ENCODE data around the gene ADGRB2.

The ADGRB2 gene

DNA sequence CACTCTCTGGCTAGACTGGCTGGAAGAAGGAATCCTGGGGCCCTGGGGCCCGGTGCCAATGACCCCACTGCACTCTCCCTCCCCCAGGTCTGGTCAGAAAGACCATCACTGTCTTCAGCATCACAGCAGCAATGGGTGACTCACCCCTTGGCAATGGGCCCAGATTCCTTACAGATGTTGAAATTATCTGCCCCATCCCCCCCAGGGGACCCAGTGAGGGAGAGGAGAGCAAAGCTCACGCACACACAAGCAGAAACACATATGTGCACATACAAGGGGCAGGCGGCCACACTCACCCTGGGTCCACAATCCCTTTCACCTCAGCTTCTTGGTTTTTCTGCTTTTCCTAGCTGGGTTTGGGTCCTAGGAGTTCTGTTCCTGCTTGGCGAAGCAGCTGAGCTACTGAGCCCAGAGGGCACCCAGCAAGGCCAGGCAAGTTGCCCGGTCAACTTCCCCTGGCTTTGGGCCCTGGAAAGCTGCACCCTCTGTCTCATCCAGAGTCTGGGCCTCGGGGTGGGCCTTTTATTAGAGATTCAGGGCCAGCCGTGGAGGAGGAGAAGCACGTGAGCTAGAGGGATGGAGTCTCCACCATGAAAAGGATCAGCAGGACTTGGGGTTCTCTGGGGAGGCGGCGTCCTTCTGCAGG lies 62.9 kb downstream of the ADGRB2 start:
- TF ChIP-seq GATA1 (IDR thresholded peaks at IDR 0.05; ENCODE audit: low read depth, low read length) (no peak), POLR2A (IDR thresholded peaks at IDR 0.05; ENCODE audit: low read length) (no peak)
- peak; percentile 18 to 60 for DNase-seq

GRCh38 chr1:31700468-31701090 lies 63.6 kb downstream of the ADGRB2 start:
- DNase-seq = no peak
- TF ChIP-seq GATA1 (IDR thresholded peaks at IDR 0.05; ENCODE audit: low read depth, low read length) = no peak
- no peak for TF ChIP-seq POLR2A (IDR thresholded peaks at IDR 0.05; ENCODE audit: low read length)

DNA sequence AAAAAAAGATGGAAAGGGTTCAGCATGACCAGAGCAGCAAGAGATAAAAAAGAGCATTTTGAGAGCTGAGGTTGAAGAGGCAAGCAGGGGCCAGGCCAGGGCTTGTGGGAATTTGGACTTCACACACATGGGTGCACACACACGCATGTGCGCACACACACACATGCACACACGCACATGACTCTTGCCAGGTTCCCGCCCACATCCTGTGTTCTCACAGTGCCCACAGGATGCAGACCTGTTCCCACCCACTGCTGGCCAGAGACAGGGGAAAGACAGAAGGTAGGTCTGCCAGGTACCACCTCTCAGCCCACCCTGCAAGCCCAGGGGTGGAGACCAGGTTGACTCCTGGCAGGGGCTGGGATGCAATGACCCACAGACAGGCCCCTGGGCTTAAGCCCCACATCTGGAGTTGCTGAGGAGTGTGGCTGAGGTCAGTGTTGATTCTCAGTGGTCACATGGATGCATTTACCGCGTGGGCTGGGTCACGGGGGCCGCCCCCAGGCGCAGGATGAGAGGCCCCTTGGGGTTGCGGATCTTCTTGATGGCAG lies 64.7 kb downstream of the ADGRB2 start:
- DNase-seq = no peak
- TF ChIP-seq GATA1 (IDR thresholded peaks at IDR 0.05; ENCODE audit: low read depth, low read length) (no peak), POLR2A (IDR thresholded peaks at IDR 0.05; ENCODE audit: low read length) (no peak)

- TF ChIP-seq GATA1 (IDR thresholded peaks at IDR 0.05; ENCODE audit: low read depth, low read length) = no peak
- TF ChIP-seq POLR2A (IDR thresholded peaks at IDR 0.05; ENCODE audit: low read length) = no peak
- DNase-seq = no peak
Observed at GRCh38 chr1:31697369-31697984, 66.7 kb downstream of the ADGRB2 start.

- TF ChIP-seq POLR2A (IDR thresholded peaks at IDR 0.05; ENCODE audit: low read length) (no peak), GATA1 (IDR thresholded peaks at IDR 0.05; ENCODE audit: low read depth, low read length) (no peak)
- no peak for DNase-seq
Observed at GRCh38 chr1:31696242-31696641, 67.9 kb downstream of the ADGRB2 start.

DNA sequence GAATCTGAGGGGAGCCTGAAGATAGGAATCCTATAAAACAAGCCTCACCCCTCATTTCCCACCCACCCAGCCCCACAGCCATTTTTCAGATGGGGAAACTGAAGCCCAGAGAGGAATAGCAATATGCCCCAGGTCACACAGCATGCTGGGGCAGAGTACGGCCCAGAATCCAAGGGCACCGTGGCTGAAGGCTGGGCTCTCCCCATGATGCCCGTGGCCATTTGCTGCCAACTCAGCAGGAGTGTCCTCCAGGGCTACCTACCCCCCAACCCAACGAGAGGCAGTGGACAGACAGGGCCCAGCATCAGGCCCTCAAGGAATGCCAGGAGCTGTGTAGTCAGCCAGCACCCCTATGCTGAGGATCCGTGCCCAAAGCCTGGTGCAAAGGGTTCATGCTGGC lies 68.8 kb downstream of the ADGRB2 start:
- no peak for DNase-seq
- TF ChIP-seq GATA1 (IDR thresholded peaks at IDR 0.05; ENCODE audit: low read depth, low read length) (no peak), POLR2A (IDR thresholded peaks at IDR 0.05; ENCODE audit: low read length) (no peak)

DNA sequence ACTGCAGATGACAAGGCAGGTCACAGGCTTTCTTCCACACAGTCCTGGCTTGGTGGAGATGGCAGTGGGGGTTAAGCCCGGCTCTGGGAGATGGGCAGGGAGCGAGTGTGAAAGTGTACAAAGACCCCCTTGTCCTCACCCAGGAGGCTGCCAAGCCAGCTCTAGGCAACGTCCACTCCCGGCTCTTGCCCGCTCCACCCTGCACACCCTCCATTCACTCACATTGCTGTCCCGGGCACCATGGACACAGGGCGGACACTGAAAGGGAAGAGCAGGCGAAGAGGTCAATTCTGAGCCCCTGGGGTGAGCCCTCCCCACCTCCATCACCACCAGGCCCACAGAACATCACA lies 69.2 kb downstream of the ADGRB2 start:
- no peak for TF ChIP-seq GATA1 (IDR thresholded peaks at IDR 0.05; ENCODE audit: low read depth, low read length)
- no peak for TF ChIP-seq POLR2A (IDR thresholded peaks at IDR 0.05; ENCODE audit: low read length)
- no peak for DNase-seq

- no peak for DNase-seq
- TF ChIP-seq POLR2A (IDR thresholded peaks at IDR 0.05; ENCODE audit: low read length) (no peak), GATA1 (IDR thresholded peaks at IDR 0.05; ENCODE audit: low read depth, low read length) (no peak)
Observed at GRCh38 chr1:31694069-31694963, 69.8 kb downstream of the ADGRB2 start.

GRCh38 chr1:31693231-31693630 lies 70.9 kb downstream of the ADGRB2 start:
- TF ChIP-seq GATA1 (IDR thresholded peaks at IDR 0.05; ENCODE audit: low read depth, low read length) (no peak), POLR2A (IDR thresholded peaks at IDR 0.05; ENCODE audit: low read length) (no peak)
- no peak for DNase-seq

DNA sequence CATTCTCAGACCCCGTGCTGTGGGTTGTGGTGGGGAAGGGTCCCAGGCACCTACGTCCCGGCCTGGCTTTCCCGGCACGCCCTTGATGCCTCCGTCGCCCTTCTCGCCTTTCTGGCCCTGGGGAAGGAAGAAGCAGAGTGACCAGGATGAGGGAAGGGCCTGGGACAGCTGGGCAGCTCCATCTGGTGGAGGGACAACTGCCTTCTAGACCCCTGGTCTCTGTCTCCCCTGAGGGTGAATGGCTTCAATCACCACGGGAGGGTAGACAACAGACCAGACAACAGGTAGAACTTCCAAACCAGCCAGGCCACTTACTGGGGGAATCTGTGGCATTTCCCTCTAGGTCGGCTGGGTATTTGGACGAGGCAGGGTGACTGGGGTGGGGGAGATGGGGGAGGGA lies 72.2 kb downstream of the ADGRB2 start:
- TF ChIP-seq GATA1 (IDR thresholded peaks at IDR 0.05; ENCODE audit: low read depth, low read length) (no peak), POLR2A (IDR thresholded peaks at IDR 0.05; ENCODE audit: low read length) (no peak)
- DNase-seq = no peak

- no peak for DNase-seq
- TF ChIP-seq POLR2A (IDR thresholded peaks at IDR 0.05; ENCODE audit: low read length) = no peak
- no peak for TF ChIP-seq GATA1 (IDR thresholded peaks at IDR 0.05; ENCODE audit: low read depth, low read length)
Observed at GRCh38 chr1:31691446-31691845, 72.7 kb downstream of the ADGRB2 start.

DNA sequence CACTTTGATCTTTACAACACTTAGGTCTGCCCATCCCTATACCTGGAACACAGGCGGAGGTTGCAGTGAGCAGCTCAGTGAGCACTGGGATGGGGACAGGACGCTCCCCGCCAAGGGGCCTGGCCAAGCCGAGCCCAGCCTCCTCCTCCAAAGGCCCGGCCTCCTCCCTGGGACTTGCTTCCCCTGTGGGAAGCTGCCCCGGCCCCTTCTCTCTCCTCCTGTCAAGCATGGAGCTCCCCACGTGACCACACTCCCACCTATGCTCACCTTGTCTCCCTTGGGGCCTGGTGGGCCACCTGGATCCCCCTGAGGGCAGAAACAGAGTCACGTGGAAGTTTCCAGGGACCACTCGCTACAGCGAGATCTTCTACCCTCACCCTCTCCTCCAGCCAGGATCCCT lies 73.2 kb downstream of the ADGRB2 start:
- no peak for TF ChIP-seq GATA1 (IDR thresholded peaks at IDR 0.05; ENCODE audit: low read depth, low read length)
- TF ChIP-seq POLR2A (IDR thresholded peaks at IDR 0.05; ENCODE audit: low read length) = no peak

GRCh38 chr1:31689854-31690253 lies 74.3 kb downstream of the ADGRB2 start:
- TF ChIP-seq POLR2A (IDR thresholded peaks at IDR 0.05; ENCODE audit: low read length) (no peak), GATA1 (IDR thresholded peaks at IDR 0.05; ENCODE audit: low read depth, low read length) (no peak)
- no peak for DNase-seq

More for the DNA sequence above, 73.2 kb downstream of the ADGRB2 start:
- no peak for DNase-seq

DNA sequence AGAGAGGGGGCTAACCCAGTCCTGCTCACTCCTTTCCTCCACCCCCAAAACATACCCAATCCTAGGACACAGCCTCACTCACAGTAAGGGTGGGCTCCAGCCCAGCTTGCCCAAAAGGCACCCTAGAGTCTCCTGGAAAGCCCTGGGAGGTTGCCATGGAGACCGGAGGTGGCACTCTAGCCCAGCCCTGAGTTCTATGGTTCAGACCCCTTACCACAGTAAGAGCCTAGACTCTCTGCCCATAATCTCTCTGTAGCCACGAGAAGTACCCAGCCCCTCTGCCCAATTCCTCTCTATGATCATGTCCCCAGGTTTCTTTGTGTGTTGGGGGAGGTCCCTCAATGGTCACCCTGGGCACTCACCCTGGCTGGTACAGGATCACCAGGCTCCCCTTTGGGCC lies 74.8 kb downstream of the ADGRB2 start:
- no peak for DNase-seq
- TF ChIP-seq POLR2A (IDR thresholded peaks at IDR 0.05; ENCODE audit: low read length) (no peak), GATA1 (IDR thresholded peaks at IDR 0.05; ENCODE audit: low read depth, low read length) (no peak)
